Endothelial cell of umbilical vein (primary cell): ENCODE results near the gene FTO.

ENCODE experiments used
- JUN ChIP-seq: IDR thresholded peaks from 2 replicates; pipeline ENCODE4 v1.6.1; 2011; ENCODE audit warnings: borderline replicate concordance, low read depth; ENCODE audit not compliant: insufficient read length, insufficient read depth
- POLR2A ChIP-seq: IDR thresholded peaks from 2 replicates; pipeline ENCODE4 v1.6.1; 2012; ENCODE audit warnings: low read depth, mild to moderate bottlenecking, control low read depth, low read length

DNA sequence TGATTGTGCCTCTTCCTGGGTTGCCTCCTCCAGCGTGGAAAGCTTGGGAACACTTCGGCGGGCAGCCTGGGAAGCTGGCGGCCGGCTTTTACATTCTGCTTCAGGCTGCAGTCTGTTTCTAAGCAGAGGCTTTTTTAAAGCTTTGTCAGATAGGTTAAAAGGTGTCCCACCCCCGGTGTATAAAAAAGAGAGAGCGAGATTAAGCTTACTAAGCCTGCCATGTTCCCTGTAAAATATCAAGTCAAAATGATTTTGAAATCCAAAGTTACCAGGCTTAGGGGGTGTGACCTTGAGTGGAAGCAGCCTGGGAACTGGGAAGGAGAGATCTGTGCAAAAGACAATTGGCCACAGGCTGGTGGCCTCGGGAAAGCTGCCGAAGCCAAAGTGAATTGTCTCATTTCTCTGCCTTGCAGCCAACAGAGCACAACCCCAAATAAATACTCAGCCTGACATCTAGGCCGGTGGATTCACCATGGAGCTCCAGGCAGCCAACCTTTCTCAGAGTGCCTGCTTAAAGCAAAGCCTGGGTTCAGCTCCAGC, 254.5 kb downstream of the FTO start:
- TF ChIP-seq JUN: no peak
- no peak for TF ChIP-seq POLR2A
